H1 (cell line): ENCODE data around the gene DCP2. TPM values are rescaled to one million over a fixed set of nuclear protein-coding genes. Genes with fewer than 3 reads are reported as not detected.

Experiments
- CTCF ChIA-PET: fragments of 300-600 bp; sonication (Branson Sonifier 250); formaldehyde crosslinking; loops from one replicate; lab custom pipeline; 2021; ENCODE audit not compliant: partially characterized antibody; lab: Charles Lee
- POLR2A ChIA-PET: fragments of 300-600 bp; sonication (Branson Sonifier 250); formaldehyde crosslinking; loops from one replicate; lab custom pipeline; 2021; ENCODE audit warnings: inconsistent platforms; ENCODE audit not compliant: partially characterized antibody; lab: Charles Lee
- DNase-seq, 2 experiments: peaks; one replicate each; pipeline versions ENCODE4 v3.0.0 to v3.0.0-alpha.2; 2010 to 2022; ENCODE audit warnings: low spot score in 2 of 2, low read depth in 1 of 2, mixed read lengths in 1 of 2
- FAIRE-seq: peaks from 2 replicates; lab custom pipeline; 2011; peaks lifted over from hg19 to GRCh38; lab: Jason Lieb, UNC
- H2AFZ ChIP-seq: 2 replicates; pipeline ENCODE4 v1.8.1; 2012; ENCODE audit warnings: low read length, inconsistent platforms
- H2AK5ac ChIP-seq: 2 replicates; pipeline ENCODE4 v1.6.1; 2013; ENCODE audit warnings: low read depth, low read length
- H2BK120ac ChIP-seq: replicated peaks from 2 replicates; pipeline ENCODE3; 2013; ENCODE audit warnings: low read depth, low read length, inconsistent platforms
- H2BK12ac ChIP-seq: 2 replicates; pipeline ENCODE4 v1.6.1; 2013; ENCODE audit warnings: low read depth, low read length
- H2BK15ac ChIP-seq: 2 replicates; pipeline ENCODE4 v1.6.1; 2013; ENCODE audit warnings: low read length
- H2BK20ac ChIP-seq: 2 replicates; pipeline ENCODE4 v1.6.1; 2013; ENCODE audit warnings: low read length
- H2BK5ac ChIP-seq: 2 replicates; pipeline ENCODE4 v1.6.1; 2013; ENCODE audit warnings: low read depth, low read length
- H3K14ac ChIP-seq: 2 replicates; pipeline ENCODE4 v1.6.1; 2013; ENCODE audit warnings: inconsistent platforms; ENCODE audit not compliant: insufficient read length
- H3K18ac ChIP-seq: 2 replicates; pipeline ENCODE4 v1.6.1; 2013; ENCODE audit warnings: low read length; ENCODE audit errors: extremely low read depth
- H3K23ac ChIP-seq: 2 replicates; pipeline ENCODE4 v1.6.1; 2013; ENCODE audit warnings: inconsistent platforms; ENCODE audit not compliant: insufficient read length
- H3K23me2 ChIP-seq: 2 replicates; pipeline ENCODE4 v1.6.1; 2013; ENCODE audit warnings: low read depth, low read length
- H3K27ac ChIP-seq: 2 replicates; pipeline ENCODE4 v1.6.1; 2011; ENCODE audit warnings: low read depth, low read length, inconsistent platforms
- H3K27me3 ChIP-seq, 4 experiments: replicated peaks in 1 of 4; 1 replicate in 1 of 4; 2 replicates in 3 of 4; pipeline versions ENCODE4 v1.6.1 to v1.8.1; 2011 to 2013; ENCODE audit warnings: low read length in 3 of 4, mild to moderate bottlenecking in 3 of 4, inconsistent platforms in 2 of 4, mixed read lengths in 2 of 4, moderate library complexity in 1 of 4; ENCODE audit not compliant: control insufficient read depth in 3 of 4, insufficient read depth in 3 of 4; ENCODE audit errors: extremely low read depth in 1 of 4
- H3K36me3 ChIP-seq, 4 experiments: 2 replicates each; pipeline versions ENCODE4 v1.6.1 to v1.8.1; 2011 to 2013; ENCODE audit warnings: mild to moderate bottlenecking in 4 of 4, low read length in 3 of 4, moderate library complexity in 2 of 4, control low read depth in 1 of 4, inconsistent platforms in 1 of 4; ENCODE audit not compliant: insufficient read depth in 4 of 4, control insufficient read depth in 2 of 4
- H3K4ac ChIP-seq: replicated peaks from 2 replicates; pipeline ENCODE3; 2013; ENCODE audit warnings: low read length, low read depth, mixed read lengths, inconsistent platforms; ENCODE audit not compliant: insufficient read length
- H3K4me1 ChIP-seq, 4 experiments: replicated peaks in 1 of 4; 1 replicate in 1 of 4; 2 replicates in 3 of 4; pipeline versions ENCODE4 v1.6.1 to v1.8.1; 2011 to 2013; ENCODE audit warnings: low read length in 3 of 4, inconsistent platforms in 2 of 4, mixed read lengths in 1 of 4; ENCODE audit not compliant: insufficient read depth in 4 of 4, control insufficient read depth in 3 of 4
- H3K4me2 ChIP-seq, 2 experiments: 2 replicates each; pipeline versions ENCODE4 v1.6.1 to v1.8.1; 2011 to 2013; ENCODE audit warnings: low read depth in 2 of 2, low read length in 2 of 2, control low read depth in 1 of 2, inconsistent platforms in 1 of 2, mild to moderate bottlenecking in 1 of 2; ENCODE audit not compliant: insufficient read depth in 1 of 2
- H3K4me3 ChIP-seq, 4 experiments: fragments of 200-600, 300-600 bp in 1 of 4; sonication (generic), shearing (Covaris generic), sonication (Bioruptor Twin) in 1 of 4; 2 replicates each; pipeline versions ENCODE4 v1.5.1 to v1.8.1; 2011 to 2016; ENCODE audit warnings: low read length in 4 of 4, low read depth in 3 of 4, control low read depth in 2 of 4, inconsistent platforms in 2 of 4, mild to moderate bottlenecking in 2 of 4, mixed read lengths in 1 of 4, moderate library complexity in 1 of 4; ENCODE audit not compliant: insufficient read depth in 2 of 4; ENCODE audit errors: extremely low read depth in 1 of 4
- H3K56ac ChIP-seq: replicated peaks from 2 replicates; pipeline ENCODE3; 2013; ENCODE audit warnings: low read depth, mild to moderate bottlenecking, mixed read lengths, low read length, inconsistent platforms; ENCODE audit not compliant: insufficient read length
- H3K79me1 ChIP-seq: 2 replicates; pipeline ENCODE4 v1.6.1; 2013; ENCODE audit warnings: low read depth, low read length, control low read depth
- H3K79me2 ChIP-seq, 2 experiments: 2 replicates each; pipeline versions ENCODE4 v1.6.1 to v1.8.1; 2012 to 2013; ENCODE audit warnings: low read length in 2 of 2, mild to moderate bottlenecking in 2 of 2, inconsistent platforms in 1 of 2; ENCODE audit not compliant: insufficient read depth in 2 of 2, control insufficient read depth in 1 of 2
- H3K9ac ChIP-seq, 4 experiments: replicated peaks in 1 of 4; 1 replicate in 1 of 4; 2 replicates in 3 of 4; pipeline versions ENCODE4 v1.6.1 to v1.8.1; 2011 to 2013; ENCODE audit warnings: low read depth in 3 of 4, low read length in 3 of 4, control low read depth in 2 of 4, mild to moderate bottlenecking in 2 of 4, moderate library complexity in 2 of 4, inconsistent platforms in 1 of 4; ENCODE audit errors: extremely low read depth in 1 of 4
- H3K9me3 ChIP-seq, 2 experiments: 2 replicates each; pipeline versions ENCODE4 v1.6.1 to v1.8.1; 2012 to 2013; ENCODE audit warnings: mild to moderate bottlenecking in 2 of 2, moderate library complexity in 2 of 2, control low read depth in 1 of 2, inconsistent platforms in 1 of 2, low read depth in 1 of 2, low read length in 1 of 2, mixed read lengths in 1 of 2; ENCODE audit not compliant: insufficient read depth in 2 of 2
- H4K20me1 ChIP-seq, 2 experiments: replicated peaks in 1 of 2; 2 replicates each; pipeline versions ENCODE3 to v1.8.1; 2011 to 2013; ENCODE audit warnings: inconsistent platforms in 2 of 2, low read length in 2 of 2, mild to moderate bottlenecking in 1 of 2; ENCODE audit not compliant: insufficient read depth in 2 of 2, control insufficient read depth in 1 of 2
- H4K5ac ChIP-seq: 2 replicates; pipeline ENCODE4 v1.6.1; 2013; ENCODE audit warnings: low read length, low read depth, mixed read lengths, inconsistent platforms; ENCODE audit not compliant: insufficient read length
- H4K8ac ChIP-seq: 2 replicates; pipeline ENCODE4 v1.8.0; 2013; ENCODE audit warnings: mild to moderate bottlenecking, moderate library complexity, low read length, inconsistent platforms; ENCODE audit not compliant: insufficient read depth; ENCODE audit errors: extremely low read depth
- H4K91ac ChIP-seq: replicated peaks from 2 replicates; pipeline ENCODE3; 2013; ENCODE audit warnings: low read length, mixed read lengths, inconsistent platforms; ENCODE audit not compliant: insufficient read length
- CBX8 ChIP-seq: fragments of 300-800, 300-1000 bp; sonication (generic); IDR thresholded peaks from 2 replicates; pipeline ENCODE4 v1.7.1; 2016; ENCODE audit warnings: low read depth, low read length, borderline replicate concordance
- CTBP2 ChIP-seq: IDR thresholded peaks from 2 replicates; pipeline ENCODE4 v1.7.0; 2011; ENCODE audit warnings: borderline replicate concordance, mild to moderate bottlenecking, moderate library complexity, mixed read lengths, low read length; ENCODE audit not compliant: insufficient read depth, insufficient read length
- JUND ChIP-seq: IDR thresholded peaks from 2 replicates; pipeline ENCODE4 v1.6.1; 2011; ENCODE audit warnings: mild to moderate bottlenecking, improper control_type of control experiment, low read length
- KDM1A ChIP-seq: fragments of 200-600, 300-600 bp; sonication (generic); IDR thresholded peaks from 2 replicates; pipeline ENCODE4 v1.7.1; 2016; ENCODE audit warnings: mild to moderate bottlenecking, low read length, borderline replicate concordance
- MAFK ChIP-seq: IDR thresholded peaks from 2 replicates; pipeline ENCODE4 v1.6.1; 2012; ENCODE audit warnings: low read depth, mild to moderate bottlenecking, improper control_type of control experiment, low read length
- RBBP5 ChIP-seq: IDR thresholded peaks from 2 replicates; pipeline ENCODE4 v1.7.1; 2012; ENCODE audit warnings: low read depth, mild to moderate bottlenecking, inconsistent platforms, low read length, moderate library complexity, borderline replicate concordance
- SIX5 ChIP-seq: IDR thresholded peaks from 2 replicates; pipeline ENCODE4 v1.6.1; 2011; ENCODE audit warnings: mild to moderate bottlenecking, low read depth, low read length
- SP1 ChIP-seq: IDR thresholded peaks from 2 replicates; pipeline ENCODE4 v1.6.1; 2011; ENCODE audit warnings: low read depth, low read length
- SUZ12 ChIP-seq: fragments of 200-600 bp; sonication (generic); IDR thresholded peaks from 2 replicates; pipeline ENCODE4 v1.6.1; 2012; ENCODE audit warnings: mild to moderate bottlenecking, inconsistent platforms, low read length, moderate library complexity, mixed read lengths
- TEAD4 ChIP-seq: IDR thresholded peaks from 2 replicates; pipeline ENCODE4 v1.6.1; 2012; ENCODE audit warnings: low read depth, low read length, inconsistent platforms, mixed read lengths
- ZNF274 ChIP-seq: IDR thresholded peaks from 2 replicates; pipeline ENCODE4 v1.7.0; 2012; ENCODE audit warnings: low read length, borderline replicate concordance; ENCODE audit errors: extremely low read depth
- whole genome bisulfite sequencing, 2 experiments: shearing (Covaris generic) in 1 of 2; methylation state at CpG; one replicate each; pipeline versions ENCODE4 v1.1.6 to v1.1.7; 2013 to 2015; ENCODE audit warnings: low lambda C conversion rate in 2 of 2, mixed read lengths in 2 of 2, inconsistent platforms in 1 of 2, low coverage in 1 of 2, missing lambda C conversion rate in 1 of 2; ENCODE audit not compliant: insufficient replicate concordance in 2 of 2, insufficient coverage in 1 of 2, insufficient read length in 1 of 2; ENCODE audit errors: extremely low coverage in 1 of 2, missing lambda C conversion rate in 1 of 2; 5-methylcytosine and 5-hydroxymethylcytosine counted together
- polyA plus RNA-seq, 7 experiments: library from polyadenylated mRNA; depleted of rRNA in 3 of 7; stranded (reverse) in 5 of 7; unstranded in 2 of 7; fragments of >200 nt in 5 of 7; fragments of 200-250 nt in 2 of 7; gene quantifications; 1 replicate in 5 of 7; 2 replicates in 1 of 7; 4 replicates in 1 of 7; pipeline versions ENCODE4 v1.2.1 to v1.2.3, GENCODE V29; 2011 to 2013; ENCODE audit warnings: missing spikeins in 2 of 7, mixed read lengths in 2 of 7
- total RNA-seq: library from RNA; stranded (reverse); fragmentation: NEBNext Ultra II Directional; extraction: Animal tissue kit (Norgen Biotek cat#: 25700); gene quantifications from 2 replicates; pipeline ENCODE4 v1.2.1, GENCODE V29; 2021
- TF ChIP-seq, protein P1 (sequence below): IDR thresholded peaks from 2 replicates; pipeline ENCODE4 v1.6.1; 2012; ENCODE audit warnings: low read length, inconsistent platforms

DCP2 gene
- total and polyA plus RNA-seq, 2 of the 8 experiments (the other 6 are each of a cell fraction or from before 2014, with no cell fraction given), result 14.4 to 162 TPM

DNA sequence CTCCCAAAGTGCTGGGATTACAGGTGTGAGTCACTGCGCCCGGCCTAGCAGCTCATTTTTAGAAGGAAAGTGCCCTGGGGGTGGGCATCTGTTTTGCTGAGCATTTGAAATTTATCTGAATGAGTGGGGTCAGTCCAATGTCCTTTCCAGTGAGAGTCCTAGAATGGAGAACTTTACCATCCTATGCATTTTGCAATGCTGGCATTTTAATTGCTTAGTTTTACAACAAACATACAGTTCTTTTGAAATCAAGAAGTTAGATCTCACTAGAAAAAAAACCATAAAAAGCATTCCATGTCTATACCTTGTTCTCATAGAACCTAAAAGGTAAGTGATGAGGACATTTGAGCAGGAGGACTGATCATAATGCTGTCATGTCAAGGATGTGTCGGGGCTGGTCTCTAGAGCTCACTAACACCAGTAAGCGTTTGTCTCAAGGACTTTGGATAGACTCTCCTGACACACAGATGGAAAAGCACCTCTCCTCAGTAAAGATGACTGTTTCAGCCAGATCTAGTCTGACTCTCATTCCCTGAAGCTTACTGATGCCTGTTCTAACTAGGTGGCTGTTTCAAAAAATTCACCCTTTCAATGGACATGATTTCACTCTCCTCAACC, 83.9 kb downstream of the DCP2 start:
- Histone ChIP-seq H4K91ac (no peak overlapping the region), H3K9me3 (no peaks in the 10 kb centered on the region), H4K20me1 (no peaks in the 10 kb centered on the region), H2BK5ac (no peak overlapping the region), H2BK120ac (no peak overlapping the region), H3K23ac (no peak overlapping the region), H2BK12ac (no peak overlapping the region), H3K9ac (no peak overlapping the region), H3K27ac (no peak overlapping the region), H3K4ac (no peak overlapping the region), H3K4me1 (no peaks in the 10 kb centered on the region), H2AK5ac (no peak overlapping the region), H3K18ac (no peak overlapping the region), H2BK20ac (no peak overlapping the region), H3K23me2 (no peaks in the 10 kb centered on the region), H2AFZ (no peak overlapping the region), H4K5ac (no peak overlapping the region), H3K4me3 (no peak overlapping the region), H3K4me2 (no peak overlapping the region), H4K8ac (no peak overlapping the region), H3K14ac (no peak overlapping the region), H3K56ac (no peak overlapping the region), H3K79me1 (no peaks in the 10 kb centered on the region), H3K36me3 (peaks cover 0 to 8% (median 3%) of the 10 kb centered on the region in 4 experiments; a peak in 2 of 8 replicates), H3K79me2 (no peaks in the 10 kb centered on the region), H3K27me3 (no peaks in the 10 kb centered on the region), H2BK15ac (no peak overlapping the region)
- FAIRE-seq, result no peak
- WGBS, 2 experiments, result 93% methylated on average over 4 of the region's 4 CpGs; no CpG with 5 or more reads in 1 of the 2 experiments
- POLR2A ChIA-PET, result no interaction called here
- DNase-seq, result no peak
- CTCF ChIA-PET, result interaction anchor here (0.6 to 2.8 kb wide), 5 partner anchors 64 to 329 kb away, joined by 3 to 13 read pairs (median 5); no protein-coding TSS in a partner anchor
- no peak for TF ChIP-seq ZNF274
- TF ChIP-seq SUZ12, result no peak
- no peak for TF ChIP-seq KDM1A
- TF ChIP-seq CTBP2, result no peak
- TF ChIP-seq, protein P1, sequence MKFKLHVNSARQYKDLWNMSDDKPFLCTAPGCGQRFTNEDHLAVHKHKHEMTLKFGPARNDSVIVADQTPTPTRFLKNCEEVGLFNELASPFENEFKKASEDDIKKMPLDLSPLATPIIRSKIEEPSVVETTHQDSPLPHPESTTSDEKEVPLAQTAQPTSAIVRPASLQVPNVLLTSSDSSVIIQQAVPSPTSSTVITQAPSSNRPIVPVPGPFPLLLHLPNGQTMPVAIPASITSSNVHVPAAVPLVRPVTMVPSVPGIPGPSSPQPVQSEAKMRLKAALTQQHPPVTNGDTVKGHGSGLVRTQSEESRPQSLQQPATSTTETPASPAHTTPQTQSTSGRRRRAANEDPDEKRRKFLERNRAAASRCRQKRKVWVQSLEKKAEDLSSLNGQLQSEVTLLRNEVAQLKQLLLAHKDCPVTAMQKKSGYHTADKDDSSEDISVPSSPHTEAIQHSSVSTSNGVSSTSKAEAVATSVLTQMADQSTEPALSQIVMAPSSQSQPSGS, result no peak
- TF ChIP-seq CBX8, result no peak
- no peak for TF ChIP-seq SIX5
- TF ChIP-seq TEAD4, result no peak
- no peak for TF ChIP-seq SP1
- TF ChIP-seq JUND, result no peak
- TF ChIP-seq MAFK, result no peak
- no peak for TF ChIP-seq RBBP5
